Stimulated activated CD4-positive, alpha-beta T cell treated with anti-CD3 and anti-CD28 coated beads, TNF-alpha, amount 100 ng/mL, for 4 hours (primary cell): ENCODE measurements around the gene LPCAT1.
"Not testable (repeated sequence)": the region's sequence is repeated elsewhere in the genome, so short reads cannot be mapped to it uniquely, and the experiment has no call there.

Source experiments
- DNase-seq, 3 experiments: peaks; one replicate each; pipeline ENCODE4 v3.0.0-alpha.2; 2020; ENCODE audit warnings: low read depth in 3 of 3

The LPCAT1 gene

DNA sequence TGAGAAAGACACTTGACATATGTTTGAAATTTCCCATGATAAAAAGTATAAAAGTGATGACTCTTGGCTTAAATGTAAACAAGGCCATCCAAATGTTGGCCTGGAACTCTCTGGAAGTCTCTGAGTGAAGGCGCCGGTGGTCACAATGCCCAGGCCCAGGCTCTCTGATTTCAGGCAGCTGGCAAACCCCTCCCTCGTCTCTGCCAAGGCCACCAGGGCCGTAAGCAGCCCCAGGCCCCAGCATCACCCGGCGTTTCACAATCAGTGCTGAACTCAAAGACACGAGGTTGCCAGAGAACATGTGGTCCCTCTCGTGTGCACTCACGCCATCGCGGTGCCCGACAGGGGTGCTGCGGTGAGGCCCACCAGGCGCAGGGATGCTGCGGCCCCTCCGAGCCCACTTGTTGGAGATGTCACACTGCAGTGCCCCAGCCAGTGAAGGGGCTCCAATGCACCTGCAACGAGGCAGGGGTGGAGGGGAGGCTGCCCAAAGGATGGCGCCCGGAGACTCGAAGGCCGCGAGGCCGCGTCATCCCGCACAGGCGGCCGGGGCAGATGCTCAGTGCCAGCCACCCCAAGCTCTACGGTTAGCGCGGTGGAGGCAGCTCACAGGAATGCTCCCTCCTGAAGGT, 15.0 kb downstream of the LPCAT1 start:
- DNase-seq: no peak

DNA sequence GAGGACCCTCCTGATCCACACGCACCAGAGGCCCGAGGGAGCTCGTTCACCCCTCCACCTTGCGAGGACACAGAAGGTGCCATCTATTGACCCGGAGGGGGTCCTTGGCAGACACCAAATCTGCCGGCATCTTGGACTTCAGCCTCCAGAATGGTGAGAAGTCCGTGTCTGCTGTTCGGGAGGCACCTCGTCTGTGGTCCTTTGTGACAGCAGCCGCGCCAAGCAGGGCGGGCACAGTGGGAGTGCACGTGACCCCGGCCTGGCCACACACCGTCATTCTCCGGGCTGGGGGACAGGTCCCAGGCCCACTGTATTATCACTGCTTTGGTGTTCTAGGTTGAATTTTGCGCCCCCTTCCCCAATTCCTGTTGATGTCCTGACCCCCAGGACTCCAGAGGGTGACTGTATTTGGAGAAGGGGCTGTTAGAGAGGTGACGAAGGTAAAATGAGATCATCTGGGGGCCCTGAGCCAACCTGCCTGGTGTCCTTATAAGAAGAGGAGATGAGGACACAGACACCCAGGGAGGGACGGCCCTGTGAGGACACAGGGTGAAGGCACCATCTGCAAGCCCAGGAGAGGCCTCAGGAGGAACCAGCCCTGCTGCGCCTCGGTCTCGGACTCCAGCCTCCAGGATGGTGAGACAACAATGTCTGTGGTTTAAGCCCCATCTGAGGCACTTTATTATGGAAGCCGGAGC, 15.7 kb downstream of the LPCAT1 start:
- no peak for DNase-seq

DNA sequence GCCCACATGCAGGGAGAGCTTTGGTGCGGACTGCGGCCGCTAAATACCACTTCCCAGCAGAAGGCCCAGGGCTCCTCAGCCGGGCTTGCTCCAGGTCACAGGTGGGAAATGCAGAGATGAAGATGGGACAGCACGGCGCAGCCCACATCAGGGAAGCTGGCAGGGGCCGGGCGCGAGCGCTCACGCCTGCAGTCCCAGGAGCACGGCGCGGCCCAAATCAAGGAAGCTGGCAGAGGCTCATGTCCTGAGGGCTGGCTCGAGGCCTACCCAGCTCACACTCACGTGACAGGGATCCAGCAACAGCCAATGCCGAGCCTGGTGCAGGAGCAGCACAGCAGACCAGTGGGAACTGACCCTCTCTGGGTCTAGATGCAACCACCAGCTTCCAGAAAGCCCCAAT, 16.3 kb downstream of the LPCAT1 start:
- no peak for DNase-seq

DNA sequence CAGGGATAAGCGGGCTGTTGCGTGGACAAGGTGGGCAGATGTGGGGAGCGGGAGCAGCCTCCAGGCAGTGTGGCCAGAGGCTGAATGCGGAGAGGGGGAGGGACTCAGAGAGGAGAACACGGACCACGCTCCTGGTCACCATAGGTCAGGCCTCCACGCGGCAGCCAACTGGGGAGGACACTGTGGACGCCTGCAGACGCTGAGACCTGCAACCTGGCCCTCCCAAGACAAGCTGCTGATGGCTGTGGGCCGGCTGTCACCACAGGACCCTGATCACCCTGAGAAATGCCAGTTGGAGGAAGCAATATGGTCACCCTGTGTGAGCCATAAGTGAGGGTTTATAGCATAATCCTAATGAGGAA, 16.8 kb downstream of the LPCAT1 start:
- DNase-seq: no peak

DNA sequence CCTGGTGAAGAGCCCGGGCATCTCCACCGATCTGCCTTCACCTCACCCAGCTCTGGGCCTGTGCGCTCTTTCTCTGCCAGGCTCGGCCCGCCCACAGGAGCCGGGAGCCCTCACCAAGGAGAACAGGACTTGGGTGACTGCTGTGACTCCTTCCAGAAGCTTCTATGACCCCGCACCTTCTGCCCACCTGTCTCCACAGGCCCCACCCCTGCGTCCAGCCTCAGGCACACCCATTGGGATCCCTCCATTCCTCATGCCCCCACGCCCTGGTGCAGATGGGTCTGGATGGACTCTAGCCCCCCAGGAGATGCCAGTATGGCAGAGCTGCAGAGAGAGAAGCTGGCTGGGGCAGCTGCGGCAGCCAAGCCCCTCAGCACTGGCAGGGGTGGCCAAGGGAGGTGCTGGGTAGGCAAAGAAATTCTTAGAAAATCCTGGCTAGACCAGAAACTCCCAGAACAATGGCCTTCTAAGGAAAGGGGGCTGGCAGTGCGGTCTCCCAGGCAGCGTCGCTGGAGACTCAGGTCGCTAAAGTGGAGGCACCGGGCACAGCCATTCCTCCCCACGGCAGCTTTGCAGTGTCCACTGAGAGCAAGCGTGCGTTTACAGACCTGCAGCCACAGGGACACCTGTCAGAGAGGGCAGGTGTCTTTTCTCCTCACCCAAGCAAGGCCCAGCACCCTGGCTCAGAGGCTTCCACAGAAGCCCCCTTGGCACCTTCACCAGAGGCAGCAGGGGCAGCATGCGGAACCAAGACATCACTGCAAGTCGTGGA, 17.3 kb downstream of the LPCAT1 start:
- no peak for DNase-seq

DNA sequence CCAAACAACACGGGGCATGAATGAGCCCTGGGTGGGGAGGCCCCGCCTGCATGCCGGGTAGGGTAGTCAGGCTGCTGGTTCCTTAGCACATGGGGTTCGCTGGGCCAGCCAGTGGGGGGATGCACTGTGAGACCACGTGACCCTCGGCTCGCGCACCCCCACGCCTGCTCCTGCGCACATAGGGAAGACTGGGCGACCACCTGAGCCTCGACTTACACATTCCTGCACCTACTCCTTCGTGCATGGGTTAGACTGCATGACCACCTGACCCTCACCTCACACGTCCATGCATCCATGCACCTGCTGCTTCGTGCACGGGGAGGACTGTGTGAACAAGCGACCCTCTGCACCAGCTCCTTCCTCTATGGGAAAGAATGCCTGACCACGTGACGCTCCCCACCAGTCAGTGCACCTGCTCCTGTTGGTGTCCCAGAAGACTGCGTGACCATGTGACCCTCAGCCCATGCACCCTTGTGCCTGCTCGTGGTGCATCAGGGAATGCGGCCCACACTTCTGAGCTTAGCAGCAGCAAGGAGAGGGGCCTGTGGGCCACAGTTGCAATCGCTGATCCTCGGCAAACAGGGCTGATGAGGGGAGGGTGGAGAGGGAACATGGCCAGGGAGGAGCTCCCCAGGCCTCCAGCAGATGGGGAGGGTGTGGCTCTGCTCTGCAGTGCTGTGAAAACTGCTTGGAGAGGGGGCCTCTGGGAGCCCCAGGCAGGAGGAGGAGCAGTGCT, 18.1 kb downstream of the LPCAT1 start:
- no peak for DNase-seq

DNA sequence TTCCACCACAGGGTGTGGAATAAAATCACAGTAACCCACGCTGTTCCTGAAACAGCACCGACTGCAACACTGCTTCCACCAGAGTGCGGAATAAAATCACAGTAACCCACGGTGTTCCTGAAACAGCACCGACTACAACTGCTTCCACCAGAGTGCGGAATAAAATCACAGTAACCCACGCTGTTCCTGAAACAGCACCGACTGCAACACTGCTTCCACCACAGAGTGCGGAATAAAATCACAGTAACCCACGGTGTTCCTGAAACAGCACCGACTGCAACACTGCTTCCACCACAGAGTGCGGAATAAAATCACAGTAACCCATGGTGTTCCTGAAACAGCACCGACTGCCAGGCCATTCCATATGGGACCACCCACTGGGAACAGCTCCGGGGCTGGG, 18.7 kb downstream of the LPCAT1 start:
- not testable (repeated sequence) for DNase-seq

DNA sequence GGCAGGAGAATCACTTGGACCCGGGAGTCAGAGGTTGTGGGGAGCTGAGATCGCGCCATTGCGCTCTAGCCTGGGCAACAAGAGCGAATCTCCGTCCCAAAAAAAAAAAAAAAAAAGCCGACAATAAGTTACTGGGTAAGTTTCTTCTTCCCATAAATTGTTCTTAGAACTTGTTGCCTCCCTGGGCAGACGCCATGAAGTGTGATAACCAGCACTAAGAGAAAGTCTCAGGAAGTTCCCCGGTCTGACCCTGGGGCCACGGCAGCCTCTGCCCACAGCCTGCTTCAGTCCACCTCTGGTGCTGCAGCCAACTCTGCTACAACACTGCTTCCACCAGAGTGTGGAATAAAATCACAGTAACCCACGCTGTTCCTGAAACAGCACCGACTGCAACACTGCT, 19.1 kb downstream of the LPCAT1 start:
- DNase-seq: no peak

DNA sequence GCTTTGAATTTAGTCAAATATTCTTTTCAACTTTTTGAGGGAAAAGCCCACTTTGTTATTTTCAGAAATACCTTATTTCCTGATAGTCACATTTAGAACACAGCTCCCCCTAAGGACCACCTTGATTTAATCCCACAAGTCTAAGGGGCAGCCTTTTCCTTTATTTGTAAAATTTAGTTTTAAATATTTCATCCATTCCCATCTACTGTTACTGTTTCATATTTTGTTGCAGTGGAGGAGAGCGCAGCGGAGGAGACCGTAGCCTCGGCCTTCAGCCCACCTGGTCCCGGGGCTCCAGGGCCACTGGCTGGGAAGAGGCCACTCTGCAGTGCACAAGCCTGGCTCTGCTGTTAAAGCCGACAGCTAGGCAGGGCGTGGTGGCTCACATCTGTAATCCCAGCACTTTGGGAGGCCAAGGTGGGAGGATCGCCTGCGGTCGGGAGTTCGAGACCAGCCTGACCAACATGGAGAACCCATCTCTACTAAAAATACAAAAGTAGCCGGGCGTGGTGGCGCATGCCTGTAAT, 19.6 kb downstream of the LPCAT1 start:
- DNase-seq: no peak

DNA sequence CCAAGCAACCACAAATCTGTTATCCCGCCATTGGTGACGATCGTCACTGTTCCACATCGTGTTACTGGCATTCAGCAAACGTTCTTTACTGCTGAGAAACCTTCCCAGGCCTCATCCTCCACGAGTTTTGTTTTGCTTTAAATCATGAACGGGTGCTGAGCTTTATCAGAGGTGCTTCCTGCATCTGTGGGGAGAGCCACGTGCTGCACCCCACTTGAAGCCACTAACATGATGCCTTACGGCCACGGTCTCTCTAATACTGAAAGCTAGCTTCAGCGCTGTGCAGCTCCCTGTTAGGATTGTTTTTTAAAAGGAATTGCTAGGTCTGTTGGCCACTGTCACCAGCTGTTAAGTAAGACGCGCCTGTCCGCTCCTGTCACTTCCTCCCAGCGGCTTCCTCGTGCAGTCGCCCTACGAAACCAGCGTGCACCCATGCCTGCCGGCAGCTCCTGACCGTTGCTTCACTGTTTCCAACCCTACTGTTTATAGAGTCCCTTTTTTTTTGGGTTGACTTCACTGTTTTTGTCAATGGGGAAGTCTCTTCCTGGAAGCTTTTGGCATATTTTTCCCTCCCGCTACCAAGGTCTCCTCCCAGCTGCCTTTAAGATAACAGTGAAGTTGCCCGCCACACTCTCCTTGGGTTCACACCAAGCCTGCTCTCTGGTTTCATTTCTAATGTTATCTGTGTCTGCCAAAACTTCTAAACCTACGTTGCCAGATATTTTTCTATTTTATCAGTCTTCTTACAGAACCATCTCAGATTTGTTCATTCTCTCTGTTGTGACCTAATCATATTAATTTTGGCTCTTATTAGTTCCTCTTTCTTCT, 20.3 kb downstream of the LPCAT1 start:
- DNase-seq: no peak

DNA sequence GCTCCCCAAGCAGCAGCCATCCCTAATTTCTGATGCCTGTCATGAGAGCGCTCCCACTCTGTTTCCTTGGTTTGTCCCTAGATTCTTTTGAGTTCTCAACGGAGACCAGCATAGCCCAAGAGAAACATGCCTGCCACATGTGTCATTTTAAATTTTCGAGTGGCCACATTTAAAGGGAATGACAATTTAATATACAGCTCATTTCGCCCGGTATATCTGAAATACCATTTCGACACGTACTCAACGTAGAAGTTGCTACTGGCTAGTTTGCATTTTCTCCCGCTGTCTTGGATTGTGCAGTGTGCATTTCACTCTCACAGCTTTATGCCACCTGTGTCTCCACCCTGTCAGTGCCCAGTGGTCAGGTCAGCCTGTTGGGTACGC, 21.0 kb downstream of the LPCAT1 start:
- DNase-seq: no peak

DNA sequence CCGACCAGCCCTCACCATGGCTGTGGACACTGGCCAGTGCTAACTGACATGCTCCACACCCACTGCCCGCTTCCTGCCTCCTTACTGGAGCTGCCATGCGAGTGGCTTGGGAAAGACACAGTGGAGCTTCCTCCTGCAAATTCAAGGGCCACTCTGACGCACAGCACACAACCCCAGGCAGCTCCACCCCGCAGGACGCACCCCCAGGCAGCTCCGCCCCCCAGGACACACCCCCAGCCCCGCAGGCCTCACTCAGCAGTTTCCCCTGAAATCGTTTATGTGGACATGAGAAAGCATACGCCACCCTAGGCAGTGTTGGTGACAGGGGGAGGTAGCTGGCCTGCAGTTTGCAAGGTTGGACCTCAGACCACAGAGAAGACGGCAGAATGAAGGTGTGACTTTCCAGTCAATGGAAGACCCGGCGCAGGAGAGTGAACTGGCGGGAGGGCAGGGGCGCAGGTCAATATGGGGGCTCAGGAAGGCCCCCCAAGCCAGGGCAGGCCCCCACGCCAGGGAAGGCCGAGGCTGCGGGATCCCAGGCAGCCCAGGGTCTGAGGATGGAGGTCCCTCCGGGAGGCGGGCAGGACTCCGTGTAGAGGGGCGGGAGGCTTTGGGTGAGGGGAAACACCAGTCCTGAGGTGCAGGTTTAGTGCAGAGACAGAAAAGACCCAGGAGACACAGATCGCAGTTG, 21.6 kb downstream of the LPCAT1 start:
- DNase-seq: no peak

DNA sequence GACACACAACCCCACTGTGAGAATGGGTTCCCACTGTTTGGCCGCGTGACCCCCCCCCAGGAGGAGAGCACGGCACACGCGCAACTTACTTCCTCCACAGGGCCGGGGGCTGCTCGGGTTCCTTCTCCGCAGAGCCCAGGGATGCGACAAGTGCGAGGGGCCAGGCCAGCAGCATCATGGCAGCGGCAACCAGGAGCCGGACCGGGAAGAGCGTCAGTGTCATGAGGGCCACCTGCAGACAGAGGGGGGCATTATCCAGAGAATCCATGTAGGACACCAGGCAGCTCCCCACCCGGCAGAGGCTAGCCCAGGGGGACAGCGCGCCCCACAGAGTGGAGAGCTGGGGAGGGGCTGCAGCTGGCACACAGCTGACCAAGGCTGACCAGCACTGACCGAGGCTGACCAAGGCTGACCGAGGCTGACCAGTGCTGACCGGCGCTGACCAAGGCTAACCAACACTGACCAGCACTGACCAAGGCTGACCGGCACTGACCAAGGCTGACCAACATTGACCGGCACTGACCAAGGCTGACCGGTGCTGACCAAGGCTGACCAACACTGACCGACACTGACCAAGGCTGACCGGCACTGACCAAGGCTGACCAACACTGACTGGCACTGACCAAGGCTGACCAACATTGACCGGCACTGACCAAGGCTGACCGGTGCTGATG, 22.3 kb downstream of the LPCAT1 start:
- no peak for DNase-seq

DNA sequence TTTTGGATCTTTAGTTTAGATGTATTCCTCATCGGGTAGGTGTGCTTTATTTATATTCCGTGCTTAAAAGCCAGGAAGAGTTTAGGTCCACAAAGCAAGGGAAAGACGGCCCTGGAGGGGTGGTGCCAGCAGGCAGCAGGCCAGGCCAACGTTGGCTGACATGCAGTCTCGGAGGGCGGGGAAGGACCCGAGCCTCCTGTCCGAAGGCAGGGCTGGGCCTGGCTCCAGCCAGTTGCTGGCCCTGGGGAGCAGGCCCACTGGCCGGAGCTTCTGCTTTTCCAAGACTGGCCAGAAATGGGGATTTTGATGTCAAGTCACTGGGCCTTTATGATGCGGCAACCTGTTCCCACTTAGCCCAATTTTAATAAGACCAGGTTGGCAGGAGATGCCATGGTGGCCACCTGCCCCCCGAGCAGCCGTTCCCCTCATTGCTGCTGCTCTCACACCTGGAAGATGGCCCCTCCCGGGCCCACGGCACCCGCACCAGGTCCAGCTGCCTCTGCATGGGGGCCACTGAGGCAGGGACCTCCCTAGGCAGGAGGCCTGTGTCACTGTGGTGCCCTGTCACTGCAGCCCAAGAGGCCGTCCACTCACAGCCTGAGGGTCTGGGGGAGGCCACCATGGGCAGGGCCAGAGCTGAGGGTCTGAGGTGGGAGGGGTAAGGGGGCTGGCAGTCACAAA, 23.2 kb downstream of the LPCAT1 start:
- no peak for DNase-seq

DNA sequence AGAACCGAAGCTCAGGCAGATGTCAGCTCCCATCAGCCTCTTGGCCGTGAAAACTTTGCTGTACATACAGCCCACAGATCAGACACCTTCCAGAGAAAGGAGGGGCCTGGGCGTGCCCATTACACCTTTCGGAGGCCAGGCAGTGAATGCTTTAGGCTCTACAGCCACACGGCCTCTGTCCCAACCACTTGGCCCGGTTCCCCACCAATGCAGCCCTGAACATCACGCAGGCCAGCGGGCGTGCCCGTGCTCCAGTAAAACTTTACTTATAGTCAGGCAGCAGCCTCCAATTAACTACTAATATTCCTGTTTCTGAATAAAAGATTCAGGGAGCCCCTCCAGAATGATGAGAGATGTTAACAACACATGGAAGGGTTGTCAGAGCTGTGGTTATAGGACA, 23.9 kb downstream of the LPCAT1 start:
- DNase-seq: no peak

DNA sequence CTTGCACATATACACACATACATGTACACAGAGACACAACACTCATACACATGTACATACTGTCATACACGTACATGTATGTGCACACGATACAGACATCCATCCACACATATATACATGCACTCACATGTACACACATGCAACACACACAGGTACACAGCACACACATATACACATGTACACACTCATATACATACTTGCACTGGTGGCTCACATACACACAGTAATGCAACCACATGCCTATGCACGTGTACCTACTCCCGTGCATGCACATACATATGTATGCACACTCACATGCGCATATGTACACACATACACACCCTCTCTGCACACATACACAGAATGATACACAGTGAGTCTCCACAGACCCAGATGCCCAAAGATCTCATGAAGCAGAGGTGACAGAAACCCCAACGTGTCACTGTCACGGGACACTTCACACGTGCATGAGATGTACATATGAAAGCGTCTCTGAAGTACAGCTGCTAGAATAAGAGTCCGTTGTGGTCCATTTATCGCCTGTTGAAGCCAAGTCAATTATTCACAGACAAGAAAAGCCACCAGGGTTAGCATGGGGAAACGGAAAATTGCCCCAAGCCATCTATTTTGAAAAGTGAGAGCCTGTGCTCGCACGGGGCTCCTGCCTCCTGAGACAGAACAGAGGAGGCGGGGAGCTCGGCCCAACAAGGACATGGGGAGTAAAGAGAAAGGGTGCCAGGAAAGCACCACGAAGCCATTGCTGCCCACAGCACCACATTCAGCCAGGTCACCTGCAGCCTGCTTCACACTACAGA, 24.9 kb downstream of the LPCAT1 start:
- DNase-seq: no peak

DNA sequence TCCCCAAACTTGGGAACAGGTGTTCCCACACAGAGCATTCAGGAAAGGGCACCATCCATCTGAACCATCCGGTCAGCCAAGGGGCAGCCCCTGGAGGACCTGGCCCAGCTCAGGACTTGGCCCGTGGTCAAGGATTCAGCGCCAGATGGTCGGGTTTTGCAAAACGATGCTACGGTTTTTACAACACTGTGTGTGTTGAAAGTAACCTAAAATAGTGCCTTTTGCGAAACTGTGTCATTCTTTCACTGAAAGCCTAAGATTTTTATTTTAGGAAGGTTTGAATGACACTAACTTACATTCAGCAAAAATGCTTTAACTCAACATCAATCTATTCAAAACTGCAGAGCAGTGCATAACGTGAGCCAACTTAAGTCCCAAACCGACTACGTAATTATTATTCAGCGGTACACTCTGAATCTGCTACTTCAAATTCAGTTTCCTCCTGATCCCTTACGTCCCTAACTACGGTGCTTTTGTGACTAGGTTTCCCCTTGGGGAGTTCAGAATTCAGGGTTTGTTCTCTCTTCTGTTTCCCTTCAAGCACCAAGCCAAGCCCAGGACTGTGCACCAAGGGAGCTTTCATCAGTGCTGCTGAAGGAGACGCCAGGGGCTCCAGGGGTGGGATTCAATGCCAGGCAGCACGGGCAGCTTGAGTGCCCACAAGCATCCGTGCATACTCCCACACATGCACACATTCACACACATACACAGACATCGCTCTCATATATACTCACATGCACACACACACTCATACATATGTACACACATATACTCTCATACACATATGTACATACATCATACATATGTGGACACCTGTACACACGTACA, 25.8 kb downstream of the LPCAT1 start:
- no peak for DNase-seq

DNA sequence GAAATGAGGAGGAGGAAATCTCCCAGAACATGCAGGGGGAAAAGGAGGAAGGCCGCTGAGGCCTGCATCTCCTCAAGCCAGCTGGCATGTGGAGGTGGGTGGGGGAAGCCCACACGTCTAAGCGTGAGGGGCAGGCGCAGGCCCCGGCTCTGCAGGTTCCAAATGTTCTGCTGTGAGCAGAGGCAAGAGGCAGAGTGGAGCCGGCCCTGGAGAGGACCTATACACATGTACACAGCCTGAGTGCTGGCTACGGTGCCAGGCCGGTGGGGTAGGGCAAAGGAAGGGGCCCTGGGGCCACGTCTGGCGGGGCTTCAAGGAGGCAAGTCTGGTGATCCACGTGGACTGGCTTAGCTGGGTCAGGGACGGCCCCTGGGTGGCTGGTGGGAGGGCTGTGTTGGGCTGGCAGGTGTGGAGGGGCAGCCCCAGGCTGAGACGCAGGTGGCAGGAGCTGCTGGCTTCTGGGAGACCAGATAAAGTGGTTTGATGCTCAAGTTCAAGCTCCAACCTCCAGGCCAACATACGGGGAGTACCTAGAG, 26.4 kb downstream of the LPCAT1 start:
- DNase-seq: no peak
